Tibial nerve (tissue), 4 donors: Measurements from ENCODE around the gene GABRG3. TPM values are rescaled to one million over a fixed set of nuclear protein-coding genes. Genes with fewer than 3 reads are reported as not detected.
"Not testable (repeated sequence)": the region's sequence is repeated elsewhere in the genome, so short reads cannot be mapped to it uniquely, and the experiment has no call there.

Experiments used
- DNase-seq, 2 donors: peaks; one replicate each; pipeline ENCODE4 v3.0.0-alpha.2; 2019; ENCODE audit warnings: low spot score in 2 of 2
- H3K27ac ChIP-seq, 4 donors: fragments of 200-600 bp; sonication (generic) in 3 of 4; one replicate each; pipeline ENCODE4 v1.5.1; 2017 to 2019; ENCODE audit warnings: mild to moderate bottlenecking in 1 of 4
- H3K27me3 ChIP-seq, 2 donors: fragments of 200-600 bp; sonication (generic) in 1 of 2; one replicate each; pipeline versions ENCODE4 v1.5.1 to v1.6.0; 2017 to 2019
- H3K36me3 ChIP-seq, 3 donors: fragments of 200-600 bp; sonication (generic); one replicate each; pipeline ENCODE4 v1.5.1; 2018 to 2019
- H3K4me1 ChIP-seq, 4 donors: fragments of 200-600 bp; sonication (generic) in 3 of 4; one replicate each; pipeline ENCODE4 v1.5.1; 2017 to 2019
- H3K4me3 ChIP-seq, 4 donors: fragments of 200-600 bp; sonication (generic) in 3 of 4; one replicate each; pipeline ENCODE4 v1.5.1; 2017 to 2019; ENCODE audit warnings: mild to moderate bottlenecking in 1 of 4, moderate library complexity in 1 of 4
- H3K9me3 ChIP-seq, 4 donors: fragments of 200-600 bp; sonication (generic) in 3 of 4; one replicate each; pipeline ENCODE4 v1.5.1; 2017 to 2019
- CTCF ChIP-seq, 5 experiments: fragments of 200-600 bp in 3 of 5; fragments of 450-650 bp in 2 of 5; sonication (generic) in 3 of 5; IDR thresholded peaks; one replicate each; pipeline ENCODE4 v1.5.1; 2016 to 2019; ENCODE audit warnings: antibody characterized with exemption in 5 of 5, mild to moderate bottlenecking in 3 of 5, moderate library complexity in 2 of 5
- EP300 ChIP-seq, 2 donors: sonication (generic); formaldehyde crosslinking; IDR thresholded peaks; one replicate each; pipeline ENCODE4 v1.6.1; 2017; ENCODE audit warnings: antibody characterized with exemption in 2 of 2, mild to moderate bottlenecking in 1 of 2
- POLR2A ChIP-seq, 2 donors: fragments of 450-650 bp; IDR thresholded peaks; one replicate each; pipeline ENCODE4 v1.6.1; 2017; ENCODE audit warnings: antibody characterized with exemption in 2 of 2, mild to moderate bottlenecking in 2 of 2, moderate library complexity in 2 of 2
- WGBS, 2 donors: methylation state at CpG; one replicate each; pipeline ENCODE4 v1.1.5; 2018; 5-methylcytosine and 5-hydroxymethylcytosine counted together
- total RNA-seq, 4 donors: library from RNA; depleted of rRNA; stranded (reverse); fragments of >200 nt; gene quantifications; one replicate each; pipeline ENCODE4 v1.1.0, GENCODE V29; 2016

Gene GABRG3
- total RNA-seq, 4 donors from 2014 or later, result not detected

GRCh38 chr15:27175472-27176153, 204.6 kb downstream of the GABRG3 start:
- Histone ChIP-seq H3K4me1 (no peaks in the 10 kb centered on the region), H3K27me3 (no peaks in the 10 kb centered on the region), H3K36me3 (no peaks in the 10 kb centered on the region), H3K9me3 (peaks cover 0 to 38% (median 0%) of the 10 kb centered on the region in 4 donors), H3K27ac (no peak overlapping the region), H3K4me3 (no peak overlapping the region)
- TF ChIP-seq POLR2A (IDR thresholded peaks at IDR 0.05) (no peak), CTCF (IDR thresholded peaks at IDR 0.05) (no peak), EP300 (IDR thresholded peaks at IDR 0.05) (no peak)
- DNase-seq, result no peak
- 86 to 93% methylated on average over 2 of the region's 2 CpGs for WGBS, 2 donors

- 83 to 91% methylated on average over 4 of the region's 4 CpGs for WGBS, 2 donors
These were observed 205.9 kb downstream of the GABRG3 start for GRCh38 chr15:27176785-27177406.

GRCh38 chr15:27179789-27180188, 208.8 kb downstream of the GABRG3 start:
- WGBS, 2 donors, result 82 to 84% methylated on average over 7 of the region's 7 CpGs
- TF ChIP-seq CTCF (IDR thresholded peaks at IDR 0.05), result no peak
- TF ChIP-seq EP300 (IDR thresholded peaks at IDR 0.05), result no peak
- no peak for TF ChIP-seq POLR2A (IDR thresholded peaks at IDR 0.05)
- no peak for DNase-seq
- H3K4me3 ChIP-seq, result no peak overlapping the region
- H3K4me1 ChIP-seq, result no peaks in the 10 kb centered on the region
- H3K9me3 ChIP-seq, result peaks cover 0 to 34% (median 0%) of the 10 kb centered on the region in 4 donors
- no peak overlapping the region for H3K27ac ChIP-seq
- H3K36me3 ChIP-seq, result no peaks in the 10 kb centered on the region
- H3K27me3 ChIP-seq, result no peaks in the 10 kb centered on the region

More at GRCh38 chr15:27176785-27177406, 205.9 kb downstream of the GABRG3 start:
- Histone ChIP-seq H3K27me3 (no peaks in the 10 kb centered on the region), H3K36me3 (no peaks in the 10 kb centered on the region), H3K4me3 (no peak overlapping the region), H3K4me1 (no peaks in the 10 kb centered on the region), H3K27ac (no peak overlapping the region), H3K9me3 (peaks cover 0 to 38% (median 0%) of the 10 kb centered on the region in 4 donors)
- DNase-seq, result no peak
- no peak for TF ChIP-seq CTCF (IDR thresholded peaks at IDR 0.05)
- TF ChIP-seq EP300 (IDR thresholded peaks at IDR 0.05), result no peak
- no peak for TF ChIP-seq POLR2A (IDR thresholded peaks at IDR 0.05)

GRCh38 chr15:27182561-27183110, 211.7 kb downstream of the GABRG3 start:
- H3K27me3 ChIP-seq, result no peaks in the 10 kb centered on the region
- WGBS, 2 donors, result 83 to 85% methylated on average over 13 of the region's 13 CpGs
- no peak for DNase-seq
- no peaks in the 10 kb centered on the region for H3K4me1 ChIP-seq
- no peak overlapping the region for H3K27ac ChIP-seq
- TF ChIP-seq POLR2A (IDR thresholded peaks at IDR 0.05), result no peak
- no peak for TF ChIP-seq EP300 (IDR thresholded peaks at IDR 0.05)
- no peak for TF ChIP-seq CTCF (IDR thresholded peaks at IDR 0.05)
- no peaks in the 10 kb centered on the region for H3K36me3 ChIP-seq
- H3K9me3 ChIP-seq, result peaks cover 0 to 11% (median 0%) of the 10 kb centered on the region in 4 donors
- H3K4me3 ChIP-seq, result no peak overlapping the region

- Histone ChIP-seq H3K27ac (no peak overlapping the region), H3K27me3 (no peaks in the 10 kb centered on the region), H3K4me1 (no peaks in the 10 kb centered on the region), H3K4me3 (no peak overlapping the region), H3K9me3 (peaks cover 0 to 6% (median 0%) of the 10 kb centered on the region in 4 donors), H3K36me3 (no peaks in the 10 kb centered on the region)
- DNase-seq, result no peak
- WGBS, 2 donors, result 32 to 38% methylated on average over 4 of the region's 4 CpGs
- no peak for TF ChIP-seq EP300 (IDR thresholded peaks at IDR 0.05)
- TF ChIP-seq POLR2A (IDR thresholded peaks at IDR 0.05), result no peak
- TF ChIP-seq CTCF (IDR thresholded peaks at IDR 0.05), result no peak
These were observed 212.2 kb downstream of the GABRG3 start for GRCh38 chr15:27183201-27183600.

GRCh38 chr15:27191515-27191914, 220.5 kb downstream of the GABRG3 start:
- not testable (repeated sequence) for DNase-seq, H3K27ac ChIP-seq, H3K4me1 ChIP-seq, H3K36me3 ChIP-seq, H3K4me3 ChIP-seq, H3K27me3 ChIP-seq
- peaks cover 0 to 12% (median 0%) of the 10 kb centered on the region in 4 donors for H3K9me3 ChIP-seq
- WGBS, 2 donors, result 88 to 92% methylated on average over 4 of the region's 4 CpGs
